ENCODE measurements around the gene LGALS9.
"Not testable (repeated sequence)": the region's sequence is repeated elsewhere in the genome, so short reads cannot be mapped to it uniquely, and the experiment has no call there.

Gene LGALS9

DNA sequence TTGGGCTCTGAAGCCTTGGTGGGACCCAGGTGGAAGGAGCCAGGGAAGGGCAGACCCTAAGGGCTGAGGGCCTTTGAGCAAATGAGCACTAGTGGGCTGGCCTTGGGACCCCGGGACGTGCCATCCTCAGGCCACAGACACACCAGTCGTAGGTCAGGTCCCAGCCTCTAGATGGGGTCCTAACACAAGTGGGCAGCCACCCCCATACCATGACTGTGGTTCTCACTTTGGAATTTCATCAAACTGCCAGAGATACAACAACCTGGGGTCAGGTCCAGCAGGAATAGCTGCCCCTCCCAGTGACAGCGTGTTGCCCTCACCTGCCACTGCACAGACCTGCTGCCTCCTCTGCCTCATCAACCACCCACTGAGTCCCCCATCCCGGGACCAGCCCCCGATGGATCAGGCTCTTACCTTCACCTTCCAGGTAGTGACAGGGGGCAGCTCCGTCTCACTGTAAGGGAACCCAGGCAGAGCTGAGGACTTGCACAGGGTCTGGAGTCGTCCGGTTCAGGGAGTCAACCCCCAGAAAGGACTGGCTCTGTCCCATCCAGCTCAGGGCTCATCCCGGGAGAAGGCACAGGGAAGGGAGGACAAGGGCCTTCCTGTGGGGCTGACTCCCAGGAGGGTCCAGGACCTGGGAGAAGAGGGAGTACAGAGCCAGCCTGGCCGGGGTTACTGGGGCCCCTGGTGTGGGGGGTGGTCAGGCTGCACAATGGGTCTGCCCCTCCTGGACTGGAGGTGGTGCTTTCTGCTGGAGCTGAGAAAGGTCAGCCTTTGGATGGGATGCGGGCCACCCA is 40.0 kb downstream of the LGALS9 start:
- H3K4me3 Mint-ChIP-seq, result no peak overlapping the region
- ATAC-seq (replicated peaks) (no peak), DNase-seq (no peak)
- H3K9me3 Mint-ChIP-seq, result no peaks in the 10 kb centered on the region
- no peaks in the 10 kb centered on the region for H3K36me3 Mint-ChIP-seq (ENCODE audit: insufficient read depth)
- H3K27me3 Mint-ChIP-seq, result peaks cover 0 to 18% of the 10 kb centered on the region in 2 donors
- H3K4me1 Mint-ChIP-seq (ENCODE audit: low read depth in 2 of 2), result no peaks in the 10 kb centered on the region
- no peak overlapping the region for H3K27ac Mint-ChIP-seq

GRCh38 chr17:27671591-27671910 is 40.6 kb downstream of the LGALS9 start:
- DNase-seq (no peak), ATAC-seq (replicated peaks) (no peak)
- H3K4me3 Mint-ChIP-seq, result no peak overlapping the region
- no peaks in the 10 kb centered on the region for H3K4me1 Mint-ChIP-seq (ENCODE audit: low read depth in 2 of 2)
- no peak overlapping the region for H3K27ac Mint-ChIP-seq
- H3K27me3 Mint-ChIP-seq, result peaks cover 0 to 23% of the 10 kb centered on the region in 2 donors
- H3K36me3 Mint-ChIP-seq (ENCODE audit: insufficient read depth), result peaks cover 1% of the 10 kb centered on the region
- no peaks in the 10 kb centered on the region for H3K9me3 Mint-ChIP-seq

GRCh38 chr17:27671977-27672480 is 41.0 kb downstream of the LGALS9 start:
- H3K27ac Mint-ChIP-seq; ATAC-seq (replicated peaks); H3K4me3 Mint-ChIP-seq; H3K4me1 Mint-ChIP-seq (ENCODE audit: low read depth in 2 of 2); H3K36me3 Mint-ChIP-seq (ENCODE audit: insufficient read depth); DNase-seq; H3K9me3 Mint-ChIP-seq: not testable (repeated sequence)
- peaks cover 0 to 26% of the 10 kb centered on the region in 2 donors for H3K27me3 Mint-ChIP-seq

DNA sequence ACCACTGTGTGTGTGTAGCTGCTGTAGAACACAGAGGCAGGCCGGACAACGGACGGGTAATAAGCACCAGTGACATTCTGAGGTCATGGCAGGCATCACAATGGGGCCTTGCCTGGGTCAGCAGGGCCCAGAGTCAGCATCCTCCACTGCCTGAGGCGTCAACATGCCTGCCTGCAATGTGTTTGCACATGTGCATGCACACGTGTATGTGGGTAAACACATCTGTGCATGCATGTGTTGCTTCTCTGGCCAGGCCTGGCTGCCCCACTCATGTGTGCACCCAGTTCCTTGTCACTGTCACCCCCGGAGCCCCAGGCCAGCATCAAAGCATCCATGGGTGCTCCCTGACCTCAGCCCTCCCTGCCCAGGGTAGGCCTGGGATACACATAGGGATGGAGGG is 43.3 kb downstream of the LGALS9 start:
- no peak overlapping the region for H3K4me3 Mint-ChIP-seq

GRCh38 chr17:27677191-27677590 is 46.2 kb downstream of the LGALS9 start:
- H3K4me1 Mint-ChIP-seq (ENCODE audit: low read depth in 2 of 2), result no peaks in the 10 kb centered on the region

More for the DNA sequence above, 43.3 kb downstream of the LGALS9 start:
- Mint-ChIP-seq H3K36me3 (ENCODE audit: insufficient read depth) (peaks cover 3% of the 10 kb centered on the region), H3K9me3 (no peaks in the 10 kb centered on the region), H3K4me1 (ENCODE audit: low read depth in 2 of 2) (no peaks in the 10 kb centered on the region), H3K27ac (no peak overlapping the region), H3K27me3 (peaks cover 0 to 26% of the 10 kb centered on the region in 2 donors)
- DNase-seq, result no peak
- no peak for ATAC-seq (replicated peaks)

DNA sequence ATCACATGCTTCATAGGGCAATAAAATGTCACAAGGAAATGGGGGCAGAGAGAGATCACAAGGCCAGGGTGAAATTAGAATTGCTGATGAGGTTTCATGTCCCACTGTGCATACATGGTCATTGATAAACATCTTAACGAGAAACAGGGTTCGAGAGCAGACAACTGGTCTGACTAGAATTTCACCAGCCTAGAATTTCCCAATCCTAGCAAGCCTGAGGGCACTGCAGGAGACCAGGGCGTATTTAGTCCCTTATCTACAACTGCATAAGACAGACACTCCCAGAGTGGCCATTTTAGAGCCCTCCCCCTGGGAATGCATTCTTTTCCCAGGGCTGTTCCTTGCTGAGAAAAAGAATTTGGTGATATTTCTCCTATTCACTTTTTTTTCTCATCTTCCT is 55.3 kb downstream of the LGALS9 start:
- Mint-ChIP-seq H3K9me3 (peaks cover 5 to 15% of the 10 kb centered on the region in 2 donors), H3K27me3 (peaks cover 50 to 59% of the 10 kb centered on the region in 2 donors)
- not testable (repeated sequence) for DNase-seq; H3K36me3 Mint-ChIP-seq (ENCODE audit: insufficient read depth); ATAC-seq (replicated peaks); H3K4me3 Mint-ChIP-seq; H3K4me1 Mint-ChIP-seq (ENCODE audit: low read depth in 2 of 2); H3K27ac Mint-ChIP-seq

More at GRCh38 chr17:27677191-27677590, 46.2 kb downstream of the LGALS9 start:
- Mint-ChIP-seq H3K4me3 (no peak overlapping the region), H3K27me3 (peaks cover 0 to 23% of the 10 kb centered on the region in 2 donors), H3K27ac (no peak overlapping the region), H3K9me3 (no peaks in the 10 kb centered on the region), H3K36me3 (ENCODE audit: insufficient read depth) (peaks cover 3% of the 10 kb centered on the region)
- ATAC-seq (replicated peaks) (no peak), DNase-seq (no peak)

DNA sequence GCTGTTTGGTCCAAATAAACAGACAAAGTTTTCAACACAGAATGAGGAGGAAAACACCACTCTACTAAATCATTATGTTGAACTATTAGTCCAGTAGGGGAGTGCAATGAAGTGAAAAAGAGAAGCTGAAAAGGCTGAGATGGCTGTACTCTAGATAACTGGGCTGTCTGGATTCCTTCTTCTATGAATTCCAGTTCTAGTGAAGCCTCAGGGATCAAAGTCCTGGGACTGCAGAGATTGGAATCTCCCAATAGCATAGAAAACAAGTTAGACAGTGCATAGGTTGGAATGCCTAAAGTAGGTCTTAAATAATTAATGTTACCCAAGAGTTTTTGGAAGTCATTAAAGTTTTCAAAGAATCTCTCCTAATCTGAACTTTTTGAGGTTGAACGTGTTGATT is 59.9 kb downstream of the LGALS9 start:
- Mint-ChIP-seq H3K4me3 (no peak overlapping the region), H3K4me1 (ENCODE audit: low read depth in 2 of 2) (no peaks in the 10 kb centered on the region), H3K27me3 (peaks cover 23 to 30% of the 10 kb centered on the region in 2 donors), H3K36me3 (ENCODE audit: insufficient read depth) (peaks cover 3% of the 10 kb centered on the region), H3K9me3 (peaks cover 14 to 27% of the 10 kb centered on the region in 2 donors), H3K27ac (no peak overlapping the region)
- ATAC-seq (replicated peaks), result no peak
- DNase-seq, result no peak

GRCh38 chr17:27695254-27695814 is 64.3 kb downstream of the LGALS9 start:
- Mint-ChIP-seq H3K9me3 (peaks cover 14 to 27% of the 10 kb centered on the region in 2 donors), H3K27me3 (peaks cover 11 to 20% of the 10 kb centered on the region in 2 donors)
- H3K4me1 Mint-ChIP-seq (ENCODE audit: low read depth in 2 of 2); ATAC-seq (replicated peaks); H3K4me3 Mint-ChIP-seq; H3K36me3 Mint-ChIP-seq (ENCODE audit: insufficient read depth); H3K27ac Mint-ChIP-seq; DNase-seq: not testable (repeated sequence)
